Right lobe of liver (tissue), 4 donors: ENCODE data around the gene CLEC18C.
"Not testable (repeated sequence)": the region's sequence is repeated elsewhere in the genome, so short reads cannot be mapped to it uniquely, and the experiment has no call there.

Experiments used
- CTCF ChIP-seq, 4 donors: fragments of 200-600 bp in 3 of 4; fragments of 450-650 bp in 1 of 4; IDR thresholded peaks; one replicate each; pipeline versions ENCODE4 v1.5.1 to v1.8.0; 2016 to 2022; ENCODE audit warnings: antibody characterized with exemption in 4 of 4, mild to moderate bottlenecking in 2 of 4
- POLR2A ChIP-seq: fragments of 450-650 bp; IDR thresholded peaks from one replicate; pipeline ENCODE4 v1.6.1; 2017; ENCODE audit warnings: antibody characterized with exemption, mild to moderate bottlenecking
- donor health status: DM: no; HTN: no; CAD: no.
- donor health status: DM: no; HTN: no; CAD: no.
- donor health status: DM: no; HTN: yes; CAD: no.

GRCh38 chr16:70196683-70197300 lies 23.2 kb downstream of the CLEC18C start:
- not testable (repeated sequence) for TF ChIP-seq CTCF (IDR thresholded peaks at IDR 0.05); POLR2A
